Measurements from ENCODE around the gene NECTIN1.
A peak's percentile ranks its signal among the peaks of the same experiment; 100 is the strongest.

NECTIN1 gene

GRCh38 chr11:119728651-119729580 lies at the start of gene NECTIN1:
TSS of gene NECTIN1 (minus strand) at chr11:119729200. CDS start at chr11:119728553, 647 bp downstream.
- peak within 1 kb of the TSS; percentile 86 for H3K9ac ChIP-seq

GRCh38 chr11:119778391-119779194 lies 49.6 kb upstream of the NECTIN1 start:
- Histone ChIP-seq H3K4me2 (no peak overlapping the region), H3K9ac (no peak overlapping the region), H3K36me3 (no peaks in the 10 kb centered on the region), H3K27me3 (no peaks in the 10 kb centered on the region), H3K4me1 (no peaks in the 10 kb centered on the region), H3K27ac (no peak overlapping the region), H4K20me1 (no peaks in the 10 kb centered on the region; the same call in 1 of the 2 replicates), H3K9me3 (peaks cover 4% of the 10 kb centered on the region), H3K4me3 (no peak overlapping the region)
- TF ChIP-seq Cebpa-rat (IDR thresholded peaks at IDR 0.05) = no peak

More at GRCh38 chr11:119728651-119729580, at the start of gene NECTIN1:
- Histone ChIP-seq H3K4me2 (peak within 1 kb of the TSS; percentile 99), H4K20me1 (peaks cover 45% of the 10 kb centered on the region), H3K36me3 (no peaks in the 10 kb centered on the region), H3K4me3 (peak within 1 kb of the TSS; percentile 84), H3K4me1 (peaks cover 53% of the 10 kb centered on the region), H3K27me3 (peaks cover 23% of the 10 kb centered on the region; the same call in 1 of the 2 replicates), H3K27ac (peak within 1 kb of the TSS; percentile 79), H3K9me3 (no peaks in the 10 kb centered on the region)
- no peak for TF ChIP-seq Cebpa-rat (IDR thresholded peaks at IDR 0.05)

- Histone ChIP-seq H3K4me2 (no peak overlapping the region), H3K4me3 (no peak overlapping the region), H3K36me3 (no peaks in the 10 kb centered on the region), H3K27me3 (no peaks in the 10 kb centered on the region), H3K9ac (no peak overlapping the region), H3K27ac (no peak overlapping the region), H3K4me1 (no peaks in the 10 kb centered on the region), H3K9me3 (no peaks in the 10 kb centered on the region), H4K20me1 (no peaks in the 10 kb centered on the region; the same call in 1 of the 2 replicates)
- TF ChIP-seq Cebpa-rat (IDR thresholded peaks at IDR 0.05) = no peak
Observed at GRCh38 chr11:119777940-119778339, 48.9 kb upstream of the NECTIN1 start.

- H4K20me1 ChIP-seq = no peaks in the 10 kb centered on the region; the same call in 1 of the 2 replicates
- no peak overlapping the region for H3K4me3 ChIP-seq
- no peaks in the 10 kb centered on the region for H3K36me3 ChIP-seq
- no peak overlapping the region for H3K4me2 ChIP-seq
- no peak overlapping the region for H3K27ac ChIP-seq
- H3K9me3 ChIP-seq = no peaks in the 10 kb centered on the region
- no peaks in the 10 kb centered on the region for H3K4me1 ChIP-seq
- H3K27me3 ChIP-seq = no peaks in the 10 kb centered on the region
- TF ChIP-seq Cebpa-rat (IDR thresholded peaks at IDR 0.05) = no peak
- no peak overlapping the region for H3K9ac ChIP-seq
Observed at GRCh38 chr11:119776651-119777050, 47.7 kb upstream of the NECTIN1 start.

- Histone ChIP-seq H3K4me3 (no peak overlapping the region), H3K9ac (no peak overlapping the region), H3K4me2 (no peak overlapping the region), H3K27ac (no peak overlapping the region), H3K4me1 (no peaks in the 10 kb centered on the region), H4K20me1 (no peaks in the 10 kb centered on the region; the same call in 1 of the 2 replicates), H3K27me3 (no peaks in the 10 kb centered on the region), H3K9me3 (no peaks in the 10 kb centered on the region), H3K36me3 (no peaks in the 10 kb centered on the region)
- no peak for TF ChIP-seq Cebpa-rat (IDR thresholded peaks at IDR 0.05)
Observed at GRCh38 chr11:119776031-119776636, 47.1 kb upstream of the NECTIN1 start.

GRCh38 chr11:119774172-119774763 lies 45.3 kb upstream of the NECTIN1 start:
- no peak overlapping the region for H3K4me2 ChIP-seq
- H3K27ac ChIP-seq = no peak overlapping the region
- no peaks in the 10 kb centered on the region; the same call in 1 of the 2 replicates for H4K20me1 ChIP-seq
- no peak overlapping the region for H3K9ac ChIP-seq
- H3K9me3 ChIP-seq = no peaks in the 10 kb centered on the region
- no peaks in the 10 kb centered on the region for H3K36me3 ChIP-seq
- no peaks in the 10 kb centered on the region for H3K4me1 ChIP-seq
- TF ChIP-seq Cebpa-rat (IDR thresholded peaks at IDR 0.05) = no peak
- H3K27me3 ChIP-seq = no peaks in the 10 kb centered on the region
- H3K4me3 ChIP-seq = no peak overlapping the region

- Histone ChIP-seq H3K4me3 (no peak overlapping the region), H3K4me2 (no peak overlapping the region), H3K27me3 (no peaks in the 10 kb centered on the region), H4K20me1 (no peaks in the 10 kb centered on the region; the same call in 1 of the 2 replicates), H3K9ac (no peak overlapping the region), H3K36me3 (no peaks in the 10 kb centered on the region), H3K27ac (no peak overlapping the region), H3K4me1 (no peaks in the 10 kb centered on the region), H3K9me3 (no peaks in the 10 kb centered on the region)
- no peak for TF ChIP-seq Cebpa-rat (IDR thresholded peaks at IDR 0.05)
Observed at GRCh38 chr11:119772641-119773415, 43.8 kb upstream of the NECTIN1 start.

GRCh38 chr11:119772076-119772475 lies 43.1 kb upstream of the NECTIN1 start:
- Histone ChIP-seq H3K9ac (no peak overlapping the region), H3K4me3 (no peak overlapping the region), H3K4me2 (no peak overlapping the region), H3K36me3 (no peaks in the 10 kb centered on the region), H4K20me1 (no peaks in the 10 kb centered on the region; the same call in 1 of the 2 replicates), H3K4me1 (no peaks in the 10 kb centered on the region), H3K27me3 (no peaks in the 10 kb centered on the region), H3K9me3 (no peaks in the 10 kb centered on the region), H3K27ac (no peak overlapping the region)
- no peak for TF ChIP-seq Cebpa-rat (IDR thresholded peaks at IDR 0.05)

All from BLaER1 (cell line).